ENCODE measurements around the gene PRR19.

The PRR19 gene

DNA sequence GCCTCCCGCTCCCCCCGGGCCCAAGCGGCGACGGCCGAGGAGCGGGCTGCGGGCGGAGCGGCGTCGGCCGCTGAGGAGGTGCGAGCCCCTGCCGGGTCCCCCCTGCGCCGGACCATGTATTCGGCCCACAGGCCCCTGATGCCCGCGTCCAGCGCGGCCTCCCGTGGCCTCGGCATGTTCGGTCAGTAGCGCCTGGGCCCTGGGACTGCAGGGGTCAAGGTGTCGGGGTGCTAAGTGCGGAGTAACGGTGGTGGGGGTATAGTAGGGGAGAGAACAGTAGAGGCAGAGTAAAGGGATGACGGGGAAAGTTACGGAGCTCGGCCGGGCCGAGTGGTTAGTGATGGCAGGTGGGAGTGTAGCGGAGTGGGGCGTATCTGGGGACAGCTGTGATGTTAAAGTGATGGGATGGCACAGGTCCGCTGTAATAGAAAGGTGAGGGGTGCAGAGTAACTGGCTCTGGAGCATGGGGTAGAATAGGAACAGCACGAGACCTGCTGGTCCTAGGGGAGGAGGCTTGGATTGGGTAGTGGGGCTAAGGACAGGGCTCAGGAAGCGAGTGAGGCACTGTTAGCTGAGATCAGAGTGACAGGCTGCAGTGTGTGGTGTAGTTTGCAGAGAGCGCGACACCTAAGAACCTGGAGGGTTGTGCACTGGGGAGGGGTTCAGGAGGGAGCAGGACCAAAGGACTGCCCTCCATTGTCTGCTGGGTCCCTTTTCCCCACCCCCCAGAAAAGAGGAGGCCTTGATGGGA, 17.2 kb upstream of the PRR19 start:
- DNase-seq = no peak

GRCh38 chr19:42285541-42285941, 16.4 kb upstream of the PRR19 start:
- no peak for DNase-seq

GRCh38 chr19:42285988-42286348, 16.0 kb upstream of the PRR19 start:
- no peak for DNase-seq

DNA sequence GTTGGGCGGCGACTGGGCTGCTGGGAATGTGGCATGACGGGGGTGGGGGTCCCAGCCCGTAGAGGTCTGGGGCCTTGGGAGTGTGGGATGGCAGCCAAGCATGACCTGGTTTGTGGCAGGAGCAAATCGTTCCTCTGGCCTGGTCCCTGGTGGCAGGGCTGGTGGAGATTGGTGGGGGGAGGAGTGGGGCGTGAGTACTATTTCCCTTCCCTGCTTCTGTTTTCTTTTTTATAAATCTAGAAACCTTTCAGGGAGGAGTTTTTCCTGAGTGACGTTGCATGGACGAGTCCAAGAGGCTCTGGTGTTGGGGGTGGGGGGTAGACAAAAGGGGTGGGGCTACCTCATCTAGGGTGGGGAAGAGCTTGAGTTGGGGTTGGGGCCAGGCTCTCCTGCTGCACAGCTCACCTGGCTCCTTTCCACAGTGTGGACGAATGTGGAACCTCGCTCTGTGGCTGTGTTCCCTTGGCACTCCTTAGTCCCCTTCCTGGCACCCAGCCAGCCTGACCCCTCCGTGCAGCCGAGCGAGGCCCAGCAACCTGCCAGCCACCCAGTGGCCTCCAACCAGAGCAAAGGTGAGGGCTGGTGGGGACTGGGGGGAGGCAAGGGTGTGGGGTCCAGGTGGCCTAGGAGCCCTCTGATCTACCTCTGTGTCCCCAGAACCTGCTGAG, 15.4 kb upstream of the PRR19 start:
- no peak for DNase-seq

DNA sequence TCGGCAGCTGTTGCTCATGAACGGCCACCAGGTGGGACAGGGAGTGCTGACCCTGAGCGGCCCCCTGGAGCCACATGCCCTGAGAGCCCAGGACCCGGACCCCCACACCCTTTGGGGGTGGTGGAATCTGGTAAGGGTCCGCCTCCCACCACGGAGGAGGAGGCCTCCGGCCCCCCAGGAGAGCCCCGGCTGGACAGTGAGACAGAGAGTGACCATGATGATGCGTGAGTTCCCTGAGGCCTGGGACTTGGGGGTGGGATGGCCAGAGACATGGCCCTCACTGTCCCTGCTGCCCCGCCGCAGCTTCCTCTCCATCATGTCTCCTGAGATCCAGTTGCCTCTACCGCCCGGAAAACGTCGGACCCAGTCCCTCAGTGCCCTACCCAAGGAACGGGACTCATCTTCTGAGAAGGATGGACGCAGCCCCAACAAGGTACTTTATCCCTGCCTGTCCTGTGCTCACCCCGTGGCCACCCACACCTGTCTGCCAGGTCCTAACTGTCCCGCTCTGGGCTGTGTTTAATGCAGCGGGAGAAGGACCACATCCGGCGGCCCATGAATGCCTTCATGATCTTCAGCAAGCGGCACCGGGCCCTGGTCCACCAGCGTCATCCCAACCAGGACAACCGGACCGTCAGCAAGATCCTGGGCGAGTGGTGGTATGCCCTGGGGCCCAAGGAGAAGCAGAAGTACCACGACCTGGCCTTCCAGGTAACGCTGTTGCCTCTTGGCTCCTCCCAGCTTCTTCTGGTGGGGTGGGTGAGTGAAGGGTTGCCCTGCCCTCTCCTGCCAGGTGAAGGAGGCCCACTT, 14.7 kb upstream of the PRR19 start:
- DNase-seq = no peak

- DNase-seq = no peak
These were observed 14.2 kb upstream of the PRR19 start for GRCh38 chr19:42287827-42288107.

DNA sequence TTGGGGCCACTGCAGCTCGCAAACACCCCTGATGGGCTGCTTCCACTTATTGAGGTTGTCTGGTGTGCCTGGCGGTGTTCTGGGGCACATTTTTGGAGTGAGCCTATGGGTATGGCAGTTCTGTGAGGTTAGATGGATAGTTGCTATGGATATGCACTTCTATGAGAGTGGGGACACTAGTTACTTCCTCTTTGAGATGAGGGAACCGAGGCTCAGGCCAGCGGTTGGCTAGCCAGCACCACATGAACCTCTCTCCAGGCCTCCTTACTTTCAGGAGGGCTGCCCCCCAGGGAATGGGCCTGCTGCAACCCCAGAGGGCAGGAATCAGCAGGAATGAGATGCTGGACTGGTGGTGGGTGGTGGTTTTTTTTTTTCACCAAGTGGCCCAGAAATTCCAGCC, 13.5 kb upstream of the PRR19 start:
- no peak for DNase-seq

DNA sequence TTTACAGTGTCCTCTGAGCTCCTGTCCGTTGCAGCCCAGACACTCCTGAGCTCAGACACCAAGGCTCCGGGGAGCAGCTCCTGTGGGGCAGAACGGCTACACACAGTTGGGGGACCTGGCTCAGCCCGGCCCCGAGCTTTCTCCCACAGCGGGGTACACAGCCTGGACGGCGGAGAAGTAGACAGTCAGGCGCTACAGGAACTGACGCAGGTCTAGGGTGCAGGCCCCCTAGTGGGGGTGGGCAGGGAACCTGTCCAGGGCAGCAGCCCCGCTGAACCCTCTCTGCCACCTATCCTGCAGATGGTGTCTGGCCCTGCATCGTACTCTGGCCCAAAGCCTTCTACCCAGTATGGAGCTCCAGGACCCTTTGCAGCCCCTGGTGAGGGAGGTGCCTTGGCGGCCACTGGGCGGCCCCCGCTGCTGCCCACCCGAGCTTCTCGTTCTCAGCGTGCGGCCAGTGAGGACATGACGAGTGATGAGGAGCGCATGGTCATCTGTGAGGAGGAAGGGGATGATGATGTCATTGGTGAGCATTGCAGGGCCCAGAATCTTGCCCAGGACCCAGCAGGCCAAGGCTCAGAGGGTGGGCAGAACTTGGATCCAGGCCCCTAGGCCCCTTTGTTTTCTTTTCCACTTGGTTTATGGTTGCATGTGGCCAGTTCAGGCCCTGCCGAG, 12.9 kb upstream of the PRR19 start:
- DNase-seq = no peak

GRCh38 chr19:42289556-42290041, 12.3 kb upstream of the PRR19 start:
- no peak for DNase-seq

- DNase-seq = no peak
These were observed 11.8 kb upstream of the PRR19 start for GRCh38 chr19:42290136-42290522.

- DNase-seq = no peak
These were observed 11.2 kb upstream of the PRR19 start for GRCh38 chr19:42290523-42291434.

DNA sequence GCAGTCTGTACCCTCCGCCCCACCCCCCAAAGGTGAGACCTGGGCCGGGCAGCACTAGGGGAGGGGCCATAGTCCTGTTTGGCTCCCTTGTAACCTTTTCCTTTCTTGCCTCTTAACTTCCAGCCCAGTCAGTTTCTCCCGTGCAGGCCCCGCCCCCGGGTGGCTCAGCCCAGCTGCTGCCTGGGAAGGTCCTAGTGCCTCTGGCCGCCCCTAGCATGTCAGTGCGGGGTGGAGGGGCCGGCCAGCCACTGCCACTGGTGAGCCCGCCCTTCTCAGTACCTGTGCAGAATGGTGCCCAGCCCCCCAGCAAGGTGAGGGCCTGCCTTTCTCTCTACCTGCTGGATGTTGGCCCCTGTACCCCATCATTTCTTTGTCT, 10.5 kb upstream of the PRR19 start:
- DNase-seq = no peak

GRCh38 chr19:42292042-42292960, 9.6 kb upstream of the PRR19 start:
- DNase-seq = no peak

DNA sequence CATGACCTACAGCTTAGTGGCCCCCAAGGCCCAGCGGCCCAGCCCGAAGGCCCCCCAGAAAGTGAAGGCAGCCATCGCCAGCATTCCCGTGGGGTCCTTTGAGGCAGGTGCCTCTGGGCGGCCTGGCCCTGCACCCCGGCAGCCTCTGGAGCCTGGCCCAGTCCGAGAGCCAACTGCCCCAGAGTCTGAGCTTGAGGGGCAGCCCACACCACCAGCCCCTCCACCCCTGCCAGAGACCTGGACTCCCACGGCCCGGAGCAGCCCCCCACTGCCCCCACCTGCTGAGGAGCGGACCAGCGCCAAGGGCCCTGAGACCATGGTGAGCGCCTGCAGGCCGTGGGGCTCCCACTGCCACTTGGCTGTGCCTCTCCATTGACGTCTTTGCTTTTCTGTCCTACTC, 9.0 kb upstream of the PRR19 start:
- DNase-seq = no peak

DNA sequence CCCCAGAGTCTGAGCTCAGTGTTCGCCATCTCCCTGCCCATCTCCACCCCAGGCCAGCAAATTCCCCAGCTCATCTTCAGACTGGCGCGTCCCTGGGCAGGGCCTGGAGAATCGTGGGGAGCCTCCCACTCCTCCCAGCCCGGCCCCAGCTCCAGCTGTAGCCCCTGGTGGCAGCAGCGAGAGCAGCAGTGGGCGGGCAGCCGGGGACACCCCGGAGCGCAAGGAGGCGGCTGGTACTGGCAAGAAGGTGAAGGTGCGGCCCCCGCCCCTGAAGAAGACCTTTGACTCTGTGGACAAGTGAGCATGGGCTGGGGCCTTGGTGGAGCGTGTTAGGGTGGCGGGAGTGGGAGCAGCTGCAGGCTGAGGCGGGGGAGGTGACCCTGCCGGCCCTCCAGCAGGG, 8.4 kb upstream of the PRR19 start:
- DNase-seq = no peak

- no peak for DNase-seq
These were observed 8.0 kb upstream of the PRR19 start for GRCh38 chr19:42293948-42294347.

GRCh38 chr19:42294471-42295137, 7.3 kb upstream of the PRR19 start:
- DNase-seq = no peak

GRCh38 chr19:42295342-42295741, 6.6 kb upstream of the PRR19 start:
- DNase-seq = no peak

- no peak for DNase-seq
These were observed 6.0 kb upstream of the PRR19 start for GRCh38 chr19:42295831-42296525.

- no peak for DNase-seq
These were observed 4.9 kb upstream of the PRR19 start for GRCh38 chr19:42297039-42297438.

All from amniotic stem cell (primary cell).